Mononuclear cell (primary cell): Measurements from ENCODE around the gene SRSF9. TPM values are rescaled to one million over a fixed set of nuclear protein-coding genes. Genes with fewer than 3 reads are reported as not detected.

Source experiments
- H3K27me3 ChIP-seq: 2 replicates; pipeline ENCODE4 v1.6.0; 2011; ENCODE audit warnings: low read length, control low read depth; ENCODE audit not compliant: insufficient read depth
- H3K4me1 ChIP-seq: 2 replicates; pipeline ENCODE4 v1.5.1; 2011; ENCODE audit warnings: mild to moderate bottlenecking, low read length, control low read depth; ENCODE audit not compliant: insufficient read depth
- H3K4me3 ChIP-seq: 2 replicates; pipeline ENCODE4 v1.5.1; 2011; ENCODE audit warnings: mild to moderate bottlenecking, low read length, moderate library complexity
- H3K9me3 ChIP-seq: 2 replicates; pipeline ENCODE4 v1.5.1; 2011; ENCODE audit warnings: low read depth, mild to moderate bottlenecking, control low read depth, low read length
- total RNA-seq: library from RNA; depleted of rRNA; stranded (reverse); fragments of >200 nt; gene quantifications from one replicate; pipeline ENCODE4 v1.2.3, GENCODE V29; 2012

The SRSF9 gene
- total RNA-seq, 1 donor = 84.7 TPM

DNA sequence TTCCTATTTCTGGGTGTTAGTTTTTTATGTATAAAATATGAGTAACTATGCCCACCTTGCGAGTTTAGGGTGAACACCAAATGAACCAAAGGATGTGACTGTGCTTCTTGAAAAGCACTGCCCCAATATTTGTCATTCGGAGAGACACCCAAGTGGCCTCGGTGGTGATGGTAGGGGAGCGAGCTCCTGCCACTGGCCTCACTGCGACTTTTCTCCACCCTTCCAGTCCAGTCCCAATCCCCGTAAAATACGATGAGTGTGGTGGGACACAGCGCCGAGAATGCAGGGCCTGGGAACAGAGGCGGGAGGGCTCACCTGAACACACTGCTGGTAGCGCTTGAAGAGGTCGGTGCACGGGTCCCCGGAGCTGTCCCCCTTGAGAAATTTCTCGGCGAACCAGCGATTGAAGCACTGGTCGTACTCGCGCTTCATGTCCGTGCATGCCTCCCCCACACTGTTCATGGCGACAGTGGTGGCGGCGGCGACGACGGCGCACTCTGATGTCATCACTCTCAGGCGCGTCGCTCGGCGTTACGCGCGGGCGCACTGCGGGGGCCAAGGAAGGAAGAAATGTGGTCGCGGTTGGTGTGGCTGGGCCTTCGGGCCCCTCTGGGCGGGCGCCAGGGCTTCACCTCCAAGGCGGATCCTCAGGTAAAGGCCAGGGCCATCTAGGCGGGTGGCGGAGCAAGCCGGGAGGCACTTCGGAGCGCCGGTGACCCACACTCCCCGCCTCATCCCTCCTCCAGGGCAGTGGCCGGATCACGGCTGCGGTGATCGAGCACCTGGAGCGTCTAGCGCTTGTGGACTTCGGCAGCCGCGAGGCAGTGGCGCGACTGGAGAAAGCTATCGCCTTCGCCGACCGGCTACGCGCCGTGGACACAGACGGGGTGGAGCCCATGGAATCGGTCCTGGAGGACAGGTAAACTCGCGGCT lies 23.4 kb downstream of the SRSF9 start, which contains the start of the genes GATC and TRIAP1:
GATC (plus strand) TSS at position 534 of the 933 bp plus-strand sequence; CDS start at position 571, 37 bp downstream.
TRIAP1 (minus strand) TSS at position 474 of the 933 bp plus-strand sequence; CDS start at position 462, 12 bp downstream.
- Histone ChIP-seq H3K4me1 (peaks cover 29% of the 10 kb centered on the region), H3K9me3 (no peaks in the 10 kb centered on the region), H3K27me3 (no peaks in the 10 kb centered on the region), H3K4me3 (peak within 1 kb of the TSS; percentile 99)

DNA sequence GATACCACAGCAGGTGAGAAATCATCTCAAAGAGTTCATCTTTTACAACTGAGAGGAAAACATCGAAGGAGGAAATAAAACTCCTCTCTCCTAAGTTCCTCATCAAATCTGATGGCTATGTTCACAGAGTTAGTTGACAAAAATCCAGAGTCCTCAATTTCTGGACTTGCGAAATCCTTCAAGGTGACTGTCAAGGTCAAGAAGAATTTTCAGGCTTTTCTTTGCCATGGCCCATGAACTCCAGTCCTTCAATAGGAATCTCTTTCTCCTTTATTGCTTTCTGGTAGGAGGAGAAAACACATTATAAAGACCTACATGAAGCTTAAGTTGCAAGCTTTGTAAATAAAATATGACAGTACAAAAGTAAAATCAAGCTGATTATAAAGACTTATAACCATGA lies 24.9 kb downstream of the SRSF9 start:
- Histone ChIP-seq H3K27me3 (no peaks in the 10 kb centered on the region), H3K4me1 (peaks cover 32% of the 10 kb centered on the region), H3K9me3 (no peaks in the 10 kb centered on the region), H3K4me3 (no peak overlapping the region)

DNA sequence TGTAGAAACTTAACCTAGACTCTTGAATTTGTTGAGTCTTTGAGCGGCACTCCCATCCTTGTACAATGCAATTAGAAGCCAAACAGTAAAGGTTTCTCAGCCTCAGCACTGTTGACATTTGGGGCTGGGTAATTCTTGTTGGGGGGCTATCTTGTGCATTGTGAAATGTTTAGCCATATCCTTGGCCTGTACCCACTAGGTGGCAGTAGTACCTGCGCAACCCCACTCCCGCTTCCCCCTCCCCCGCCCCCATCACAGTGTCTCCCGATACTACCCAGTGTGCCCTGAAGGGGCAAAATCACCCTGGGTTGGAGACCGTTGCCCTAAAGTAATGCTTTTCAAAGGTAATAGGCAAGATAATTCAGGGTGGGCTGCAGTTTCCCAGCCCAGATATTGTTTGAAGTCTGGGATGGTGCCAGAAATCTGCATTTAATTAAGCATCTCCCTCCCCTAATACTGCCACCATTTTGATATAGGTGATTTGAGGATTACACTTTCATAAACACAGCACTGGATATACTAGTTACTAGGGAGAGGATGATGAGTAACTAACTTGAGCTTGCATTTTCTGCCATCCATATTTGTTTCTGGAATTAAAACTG lies 29.8 kb downstream of the SRSF9 start:
- no peaks in the 10 kb centered on the region for H3K9me3 ChIP-seq
- H3K4me1 ChIP-seq = peaks cover 23% of the 10 kb centered on the region
- no peak overlapping the region for H3K4me3 ChIP-seq
- H3K27me3 ChIP-seq = no peaks in the 10 kb centered on the region

DNA sequence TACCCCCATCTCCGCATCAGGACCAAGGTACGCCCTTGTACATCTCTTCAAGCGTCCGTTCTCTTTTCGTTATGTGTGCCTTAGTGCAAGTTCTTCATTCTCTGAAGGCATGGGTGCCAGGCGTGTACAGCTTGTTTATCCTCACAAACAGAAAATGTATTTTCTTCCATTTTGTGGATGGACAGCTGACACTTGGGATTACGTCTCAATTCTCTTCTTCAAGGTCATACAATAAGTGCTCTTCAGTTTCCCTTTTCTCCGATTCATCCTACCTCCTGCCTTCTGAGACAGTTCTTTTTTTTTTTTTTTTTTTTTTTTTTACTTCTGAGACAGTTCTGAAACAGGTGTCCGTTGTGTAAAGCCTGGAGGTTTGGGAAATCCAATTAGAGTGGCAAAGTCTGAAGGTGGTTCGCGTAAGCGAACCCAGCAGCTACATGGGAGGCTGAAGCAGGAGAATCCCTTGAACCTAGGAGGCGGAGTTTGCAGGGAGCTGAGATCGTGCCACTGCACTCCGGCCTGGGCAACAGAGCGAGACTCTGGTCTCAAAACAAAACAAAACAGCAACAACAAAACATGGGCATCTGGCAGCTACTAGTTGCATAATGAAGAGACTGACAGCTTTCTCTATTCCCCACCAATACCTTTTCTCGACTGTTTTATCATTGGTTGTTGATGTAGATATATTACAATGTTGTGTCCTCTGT lies 30.9 kb downstream of the SRSF9 start:
- Histone ChIP-seq H3K27me3 (no peaks in the 10 kb centered on the region), H3K4me1 (peaks cover 23% of the 10 kb centered on the region), H3K4me3 (peak overlapping the region; percentile 72), H3K9me3 (no peaks in the 10 kb centered on the region)

DNA sequence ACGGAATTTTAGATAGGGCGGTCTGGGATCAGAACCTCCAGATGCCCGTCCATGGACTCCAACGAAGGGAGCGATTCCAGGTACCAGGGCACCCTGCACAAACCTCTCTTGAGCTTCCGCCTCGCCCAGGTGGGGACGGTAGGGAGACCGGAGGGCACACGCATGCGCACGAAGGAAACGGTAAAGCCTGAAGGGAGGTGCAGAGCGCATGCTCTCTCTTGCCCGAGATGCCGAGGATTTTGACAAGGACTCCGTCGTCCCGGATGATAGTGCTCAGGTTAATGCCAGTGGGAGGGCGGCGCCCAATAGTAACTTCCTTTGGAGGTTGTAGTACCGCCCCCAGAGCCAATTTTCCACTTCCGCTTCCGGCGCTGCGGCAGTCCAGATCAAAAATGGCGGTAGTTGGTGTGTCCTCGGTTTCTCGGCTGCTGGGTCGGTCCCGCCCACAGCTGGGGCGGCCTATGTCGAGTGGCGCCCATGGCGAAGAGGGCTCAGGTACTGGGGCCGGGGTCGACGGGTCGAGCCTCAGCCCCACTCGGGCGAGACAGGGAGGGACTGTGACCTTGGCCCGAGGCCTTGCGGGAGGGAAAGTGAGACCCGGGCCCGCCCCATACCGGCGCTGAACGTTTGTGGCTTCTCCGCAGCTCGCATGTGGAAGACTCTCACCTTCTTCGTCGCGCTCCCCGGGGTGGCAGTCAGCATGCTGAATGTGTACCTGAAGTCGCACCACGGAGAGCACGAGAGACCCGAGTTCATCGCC lies 31.6 kb downstream of the SRSF9 start, which contains the start of gene COX6A1:
COX6A1 (plus strand) TSS at position 379 of the 760 bp plus-strand sequence; CDS start at position 393, 14 bp downstream.
- Histone ChIP-seq H3K9me3 (no peaks in the 10 kb centered on the region), H3K4me1 (peaks cover 23% of the 10 kb centered on the region), H3K27me3 (no peaks in the 10 kb centered on the region), H3K4me3 (peak within 1 kb of the TSS; percentile 72)

DNA sequence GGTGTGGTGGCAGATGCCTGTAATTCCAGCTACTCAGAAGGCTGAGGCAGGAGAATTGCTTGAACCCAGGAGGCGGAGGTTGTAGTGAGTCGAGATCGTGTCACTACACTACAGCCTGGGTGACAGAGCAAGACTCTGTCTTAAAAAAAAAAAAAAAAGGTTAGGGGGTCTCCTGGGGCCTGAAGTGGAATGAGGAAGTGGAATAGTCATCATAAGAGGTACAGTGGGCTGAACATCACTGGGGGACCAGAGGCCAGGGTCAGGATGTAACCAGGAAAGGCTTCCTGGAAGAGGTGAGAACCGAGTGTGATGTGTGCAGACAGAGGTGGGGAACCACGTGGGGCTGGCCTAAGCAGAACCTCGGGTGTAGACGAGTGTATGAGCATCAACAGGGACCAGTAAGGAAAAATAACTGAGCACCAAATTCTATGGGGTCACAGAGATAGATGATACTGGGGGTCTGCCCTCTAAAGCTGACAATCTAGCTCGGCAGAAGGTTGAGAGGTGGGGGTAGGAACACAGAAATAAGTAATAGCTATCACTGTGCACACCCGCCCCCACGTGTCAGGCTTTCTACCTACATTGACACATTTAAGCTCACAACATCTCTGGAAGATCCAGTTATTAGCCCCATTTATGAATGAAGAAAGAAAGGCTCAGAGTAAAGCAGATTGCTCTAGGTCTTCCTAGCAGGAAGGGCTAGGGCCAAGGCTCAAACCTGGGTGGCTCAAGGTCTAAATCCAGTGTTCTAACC lies 36.6 kb downstream of the SRSF9 start:
- H3K4me1 ChIP-seq = peaks cover 7% of the 10 kb centered on the region
- H3K9me3 ChIP-seq = no peaks in the 10 kb centered on the region
- H3K27me3 ChIP-seq = no peaks in the 10 kb centered on the region
- H3K4me3 ChIP-seq = no peak overlapping the region

DNA sequence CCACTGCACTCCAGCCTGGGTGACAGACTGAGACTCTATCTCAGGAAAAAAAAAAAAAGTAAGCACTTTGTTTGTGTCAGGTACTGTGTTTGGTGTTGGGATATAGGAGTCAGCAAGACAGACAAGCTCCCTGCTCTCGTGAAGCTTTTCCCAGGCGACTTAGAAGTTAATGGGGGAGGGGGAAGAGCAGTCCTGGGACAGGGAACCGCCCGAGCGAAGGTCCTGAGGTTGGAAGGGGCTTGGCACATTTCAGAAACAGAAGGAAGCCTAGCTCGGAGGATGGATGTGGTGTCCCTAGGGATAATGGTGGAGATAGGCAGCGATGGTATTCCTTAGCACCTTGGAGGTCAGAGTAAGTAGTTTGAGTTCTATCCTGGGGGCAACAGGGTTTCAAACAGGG lies 40.2 kb downstream of the SRSF9 start:
- Histone ChIP-seq H3K27me3 (no peaks in the 10 kb centered on the region), H3K9me3 (no peaks in the 10 kb centered on the region), H3K4me1 (no peaks in the 10 kb centered on the region), H3K4me3 (no peak overlapping the region)

DNA sequence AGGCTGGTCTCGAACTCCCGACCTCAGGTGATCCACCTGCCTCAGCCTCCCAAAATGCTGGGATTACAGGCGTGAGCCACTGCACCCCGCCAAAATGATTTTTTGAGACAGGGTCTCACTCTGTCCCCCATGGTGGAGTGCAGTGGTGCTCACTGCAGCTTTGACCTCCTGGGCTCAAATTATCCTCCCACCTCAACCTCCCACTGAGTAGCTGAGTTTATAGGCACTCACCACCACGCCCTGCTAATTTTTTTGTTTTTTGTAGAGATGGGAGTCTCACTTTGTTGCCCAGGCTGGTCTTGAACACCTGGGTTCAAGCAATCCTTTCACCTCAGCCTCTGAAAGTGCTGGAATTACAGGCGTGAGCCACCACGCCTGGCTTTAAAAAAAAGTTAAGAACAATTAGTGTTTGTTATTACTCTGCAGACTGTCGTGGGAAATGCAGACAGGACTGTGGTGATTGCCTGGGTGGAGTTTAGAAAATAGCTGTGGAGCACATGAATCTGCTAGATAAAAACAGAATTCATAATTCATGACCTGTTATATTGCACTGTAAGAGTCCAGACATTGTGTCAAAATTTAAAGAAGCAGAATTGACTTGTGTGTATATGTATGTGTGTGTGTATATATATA lies 40.8 kb downstream of the SRSF9 start:
- H3K27me3 ChIP-seq = no peaks in the 10 kb centered on the region
- H3K4me1 ChIP-seq = no peaks in the 10 kb centered on the region
- H3K9me3 ChIP-seq = no peaks in the 10 kb centered on the region
- no peak overlapping the region for H3K4me3 ChIP-seq

DNA sequence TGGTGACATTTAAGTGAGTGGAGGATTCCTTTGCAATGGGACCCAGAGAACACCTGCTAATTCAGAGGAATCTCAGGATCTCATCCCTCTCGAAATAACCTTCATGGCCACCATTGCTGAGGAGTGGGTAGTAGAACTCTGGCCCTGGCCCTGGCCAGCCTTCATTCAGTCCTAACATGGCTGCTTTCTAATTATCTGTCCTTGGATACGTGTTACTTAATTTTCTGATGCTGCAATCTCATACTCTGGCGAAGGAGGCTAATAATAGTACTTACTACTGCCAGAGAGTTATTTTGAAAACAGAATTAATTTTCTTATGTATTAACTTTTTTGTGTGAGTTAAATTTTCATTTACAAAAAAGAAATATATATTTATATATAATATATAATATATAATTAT lies 43.8 kb downstream of the SRSF9 start:
- Histone ChIP-seq H3K4me3 (no peak overlapping the region), H3K4me1 (no peaks in the 10 kb centered on the region), H3K27me3 (no peaks in the 10 kb centered on the region), H3K9me3 (no peaks in the 10 kb centered on the region)

DNA sequence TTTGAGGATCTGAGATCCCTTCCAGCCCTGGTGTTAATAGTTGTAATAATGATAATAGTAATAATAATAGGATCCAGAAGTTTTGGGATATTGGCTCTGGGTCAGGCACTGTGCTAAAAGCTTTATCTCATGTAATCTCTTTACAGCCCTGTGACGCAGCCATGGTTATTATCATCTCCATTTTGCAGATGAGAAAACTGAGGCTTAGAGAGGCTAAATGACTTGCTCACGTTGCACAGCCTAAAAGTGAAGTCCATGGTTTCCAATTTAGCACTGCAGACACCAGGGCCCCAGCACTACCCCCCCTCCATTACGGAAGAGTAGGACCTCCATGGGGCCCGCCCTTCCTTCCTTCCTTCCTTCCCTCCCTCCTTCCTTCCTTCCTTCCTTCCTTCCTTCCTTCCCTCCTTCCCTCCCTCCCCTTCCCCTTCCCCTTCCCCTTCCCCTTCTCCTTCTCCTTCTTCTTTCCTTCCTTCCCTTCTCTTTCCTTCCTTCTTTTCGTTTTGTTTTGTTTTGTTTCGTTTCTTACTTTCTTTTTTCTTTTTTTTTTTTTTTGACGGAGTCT lies 46.6 kb downstream of the SRSF9 start:
- no peaks in the 10 kb centered on the region for H3K9me3 ChIP-seq
- H3K4me1 ChIP-seq = no peaks in the 10 kb centered on the region
- H3K27me3 ChIP-seq = no peaks in the 10 kb centered on the region
- H3K4me3 ChIP-seq = no peak overlapping the region

DNA sequence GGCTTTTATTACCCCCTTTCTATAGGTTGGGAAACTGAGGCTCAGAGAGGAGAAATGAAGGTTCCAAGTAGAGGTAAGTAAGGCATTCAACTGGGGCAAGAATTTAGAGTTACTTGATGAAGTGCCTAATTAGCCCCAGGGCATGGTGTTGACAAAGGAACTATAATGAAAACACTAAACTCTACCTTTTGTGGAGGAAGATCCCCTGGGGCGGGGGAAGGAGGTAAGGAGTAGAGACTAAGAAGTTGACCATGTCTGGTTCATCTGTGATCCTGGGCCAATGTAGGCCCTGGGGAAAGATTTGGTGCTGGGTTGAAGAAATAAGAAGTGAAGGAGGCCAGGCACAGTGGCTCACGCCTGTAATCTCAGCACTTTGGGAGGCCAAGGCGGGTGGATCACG lies 47.8 kb downstream of the SRSF9 start:
- Histone ChIP-seq H3K9me3 (no peaks in the 10 kb centered on the region), H3K27me3 (no peaks in the 10 kb centered on the region)

DNA sequence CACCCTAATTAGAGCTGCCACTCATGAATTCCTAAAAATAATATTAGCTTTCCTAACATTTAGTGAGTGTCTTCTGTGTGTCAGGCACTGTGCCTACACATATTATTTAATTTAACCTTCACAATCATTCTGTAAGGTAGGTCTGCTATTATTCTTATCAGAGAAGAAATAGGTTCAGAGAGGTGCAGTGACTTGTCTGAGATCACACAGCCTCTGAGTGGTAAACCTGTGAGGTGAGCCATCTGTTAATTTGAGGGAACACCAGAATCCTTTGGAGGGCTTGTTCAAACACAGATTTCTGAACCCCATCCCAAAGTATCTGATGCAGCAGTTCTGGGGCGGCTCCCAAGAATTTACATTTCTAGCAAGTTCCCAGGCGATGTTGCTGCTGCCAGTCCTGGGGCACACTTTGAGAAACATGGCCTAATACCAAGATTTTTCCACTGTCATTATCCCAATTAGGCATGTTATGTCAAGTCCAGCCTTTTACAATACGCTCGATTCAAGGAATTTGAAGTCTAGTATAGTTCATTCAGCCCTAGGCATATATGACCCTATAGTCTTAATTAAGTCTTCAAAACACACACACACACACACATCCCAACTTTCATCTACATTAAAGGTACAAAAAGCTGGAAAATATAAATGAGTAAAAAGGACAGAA lies 51.5 kb downstream of the SRSF9 start:
- no peaks in the 10 kb centered on the region for H3K27me3 ChIP-seq
- H3K9me3 ChIP-seq = no peaks in the 10 kb centered on the region
- no peak overlapping the region for H3K4me3 ChIP-seq
- H3K4me1 ChIP-seq = no peaks in the 10 kb centered on the region

More for the DNA sequence above, 47.8 kb downstream of the SRSF9 start:
- Histone ChIP-seq H3K4me3 (no peak overlapping the region), H3K4me1 (no peaks in the 10 kb centered on the region)
